ENCODE results near the gene ARHGAP22. TPM values are rescaled to one million over a fixed set of nuclear protein-coding genes. Genes with fewer than 3 reads are reported as not detected.

ARHGAP22 gene
- total and polyA plus RNA-seq, 8 donors = 2.2 to 10.4 (median 2.8) TPM

DNA sequence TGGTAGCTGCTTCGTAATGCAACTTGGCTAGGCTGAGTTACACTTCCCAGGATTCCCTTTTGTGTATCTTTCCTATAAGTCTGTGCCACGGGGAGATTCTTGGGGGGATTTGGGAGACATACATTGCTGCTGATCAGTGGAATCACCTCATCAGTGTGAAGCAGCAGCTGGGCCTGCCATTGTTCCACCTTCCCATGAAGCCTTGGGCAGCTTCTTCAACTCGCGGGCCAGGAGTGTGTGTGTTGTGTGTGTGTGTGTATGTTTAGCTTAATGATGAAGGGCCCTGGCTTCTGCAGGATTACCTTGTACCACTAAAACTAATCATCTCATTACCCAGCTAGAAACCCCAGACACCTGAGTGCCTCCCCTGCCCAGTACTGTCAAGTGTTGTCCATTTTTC lies 33.3 kb upstream of the ARHGAP22 start:
- intact Hi-C loops (cut with DNase I) = no loop called here
- Histone ChIP-seq H3K27ac (no peak overlapping the region), H3K4me1 (peaks cover 0 to 31% of the 10 kb centered on the region in 2 donors), H3K4me3 (no peak overlapping the region), H3K27me3 (peaks cover 0 to 14% of the 10 kb centered on the region in 2 donors), H3K36me3 (no peaks in the 10 kb centered on the region), H3K9me3 (peaks cover 0 to 20% of the 10 kb centered on the region in 2 donors)
- no peak for DNase-seq
- no peak for ATAC-seq
- TF ChIP-seq CTCF (IDR thresholded peaks at IDR 0.05) = no peak

DNA sequence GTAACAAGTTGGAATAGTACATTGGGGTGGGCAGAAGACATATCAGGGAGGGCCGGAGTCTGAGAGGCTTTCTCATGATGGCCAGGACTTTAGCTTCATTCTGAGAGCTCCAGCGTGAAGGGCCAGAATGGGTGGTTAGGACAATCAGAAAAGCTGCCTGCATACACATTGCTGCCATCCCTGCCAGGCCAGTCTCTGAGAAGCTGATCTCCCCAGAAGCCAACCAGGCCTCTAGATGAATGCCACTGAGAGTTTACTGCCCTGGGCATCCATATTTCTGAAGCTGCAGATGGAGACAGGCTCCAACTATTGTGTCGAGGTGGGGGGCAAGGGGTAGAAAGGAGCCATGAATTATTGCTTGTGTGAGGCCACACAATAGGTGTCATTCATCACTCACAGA lies 32.0 kb upstream of the ARHGAP22 start:
- peaks cover 0 to 31% of the 10 kb centered on the region in 2 donors for H3K4me1 ChIP-seq
- intact Hi-C loops (cut with DNase I) = no loop called here
- no peaks in the 10 kb centered on the region for H3K36me3 ChIP-seq
- DNase-seq (no peak), ATAC-seq (no peak)
- no peak overlapping the region for H3K4me3 ChIP-seq
- peaks cover 0 to 19% of the 10 kb centered on the region in 2 donors for H3K9me3 ChIP-seq
- no peak for TF ChIP-seq CTCF (IDR thresholded peaks at IDR 0.05)
- no peak overlapping the region for H3K27ac ChIP-seq
- H3K27me3 ChIP-seq = peaks cover 0 to 14% of the 10 kb centered on the region in 2 donors

GRCh38 chr10:48636231-48636630 lies 31.4 kb upstream of the ARHGAP22 start:
- no peak for DNase-seq
- no peak overlapping the region for H3K4me3 ChIP-seq
- intact Hi-C loops (cut with DNase I) = no loop called here
- H3K36me3 ChIP-seq = no peaks in the 10 kb centered on the region
- H3K4me1 ChIP-seq = peaks cover 0 to 31% of the 10 kb centered on the region in 2 donors
- TF ChIP-seq CTCF (IDR thresholded peaks at IDR 0.05) = no peak
- H3K27me3 ChIP-seq = peaks cover 0 to 14% of the 10 kb centered on the region in 2 donors
- peaks cover 0 to 13% of the 10 kb centered on the region in 2 donors for H3K9me3 ChIP-seq
- no peak overlapping the region for H3K27ac ChIP-seq
- no peak for ATAC-seq

- intact Hi-C loops (cut with DNase I) = no loop called here
- peak overlapping the region; percentile 7 to 57 for H3K27ac ChIP-seq
- ATAC-seq (peak; percentile 13), DNase-seq (no peak)
- H3K36me3 ChIP-seq = no peaks in the 10 kb centered on the region
- H3K9me3 ChIP-seq = peaks cover 0 to 1% of the 10 kb centered on the region in 2 donors
- peaks cover 0 to 28% of the 10 kb centered on the region in 2 donors for H3K4me1 ChIP-seq
- peaks cover 0 to 14% of the 10 kb centered on the region in 2 donors for H3K27me3 ChIP-seq
- TF ChIP-seq CTCF (IDR thresholded peaks at IDR 0.05) = no peak
- H3K4me3 ChIP-seq = no peak overlapping the region
Observed at GRCh38 chr10:48634984-48635557, 30.2 kb upstream of the ARHGAP22 start.

DNA sequence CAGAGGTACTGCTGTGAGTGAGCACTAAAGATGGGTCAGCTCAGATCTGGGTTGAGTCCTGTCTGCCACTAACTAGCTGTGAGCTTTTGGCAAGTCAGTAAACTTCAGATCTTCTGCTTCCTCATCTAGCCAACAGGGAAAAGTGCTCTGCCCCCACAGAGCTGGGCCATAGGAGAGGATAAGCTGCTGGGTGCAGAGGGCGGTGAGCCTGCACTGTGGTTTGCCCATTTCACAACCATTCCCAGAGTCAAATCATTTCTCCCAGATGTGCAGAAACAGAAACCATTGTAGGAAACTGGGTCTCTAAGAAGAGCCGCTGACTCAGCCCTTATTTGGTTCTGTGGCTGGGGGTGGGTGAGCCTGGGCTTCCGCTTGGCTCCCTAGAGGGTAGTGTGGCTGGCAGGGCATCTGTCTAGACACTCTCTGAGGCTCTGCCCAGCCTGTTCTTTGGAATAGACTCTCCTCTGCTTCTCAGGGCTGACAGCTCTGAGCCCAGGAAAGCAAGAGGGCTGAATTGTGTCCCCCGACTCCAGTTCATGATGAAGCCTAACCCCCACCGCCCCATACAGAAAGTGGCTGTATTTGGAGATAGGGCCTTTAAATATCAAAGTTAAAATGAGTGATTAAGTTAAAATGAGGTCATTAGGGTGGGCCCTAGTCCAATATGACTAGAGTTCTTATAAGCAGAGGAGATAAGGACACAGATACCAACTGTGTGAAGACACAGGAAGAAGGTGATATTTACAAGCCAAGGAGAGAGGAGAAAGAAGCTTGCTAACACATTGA lies 29.5 kb upstream of the ARHGAP22 start:
- DNase-seq (peak in 2 of 4 donors; percentile 76 to 77), ATAC-seq (peak; percentile 90)
- H3K9me3 ChIP-seq = no peaks in the 10 kb centered on the region
- intact Hi-C loops (cut with DNase I) = no loop called here
- no peak for TF ChIP-seq CTCF (IDR thresholded peaks at IDR 0.05)
- H3K4me3 ChIP-seq = no peak overlapping the region
- H3K27ac ChIP-seq = peak overlapping the region; percentile 7 to 57
- peaks cover 0 to 23% of the 10 kb centered on the region in 2 donors for H3K4me1 ChIP-seq
- no peaks in the 10 kb centered on the region for H3K36me3 ChIP-seq
- peaks cover 0 to 14% of the 10 kb centered on the region in 2 donors for H3K27me3 ChIP-seq
